Thoracic aorta (tissue), 2 donors: Measurements from ENCODE around the gene ABLIM2. TPM values are rescaled to one million over a fixed set of nuclear protein-coding genes. Genes with fewer than 3 reads are reported as not detected.
"Not testable (repeated sequence)": the region's sequence is repeated elsewhere in the genome, so short reads cannot be mapped to it uniquely, and the experiment has no call there.

Experiments used
- ATAC-seq: fragments of 150-250 bp; one replicate; pipeline ENCODE4 v1.8.0; 2017; ENCODE audit warnings: low read depth; ENCODE audit not compliant: insufficient number of reproducible peaks, low FRiP score
- DNase-seq: peaks from one replicate; pipeline ENCODE4 v3.0.0-alpha.2; 2020; ENCODE audit warnings: low spot score
- H3K27ac ChIP-seq, 2 donors: fragments of 200-600 bp; sonication (generic); 1 replicate in 1 of 2; 2 replicates in 1 of 2; pipeline ENCODE4 v1.5.1; 2016; ENCODE audit warnings: mild to moderate bottlenecking in 2 of 2, moderate library complexity in 2 of 2
- H3K27me3 ChIP-seq: fragments of 200-600 bp; sonication (generic); replicated peaks from 2 replicates; pipeline ENCODE4 v1.6.0; 2016; ENCODE audit warnings: mild to moderate bottlenecking; ENCODE audit not compliant: insufficient read depth
- H3K36me3 ChIP-seq: fragments of 200-600 bp; sonication (generic); one replicate; pipeline ENCODE4 v1.5.1; 2016
- H3K4me1 ChIP-seq, 2 donors: fragments of 200-600 bp; sonication (generic); 1 replicate in 1 of 2; 2 replicates in 1 of 2; pipeline versions ENCODE4 v1.5.1 to v1.6.0; 2016; ENCODE audit warnings: low read depth in 2 of 2, mild to moderate bottlenecking in 1 of 2; ENCODE audit not compliant: control insufficient read depth in 1 of 2
- H3K4me3 ChIP-seq: fragments of 200-600 bp; sonication (generic); 2 replicates; pipeline ENCODE4 v1.5.1; 2016; ENCODE audit warnings: mild to moderate bottlenecking
- H3K9me3 ChIP-seq: fragments of 200-600 bp; sonication (generic); 2 replicates; pipeline ENCODE4 v1.5.1; 2016
- CTCF ChIP-seq: fragments of 200-600 bp; sonication (generic); IDR thresholded peaks from one replicate; pipeline ENCODE4 v1.5.1; 2019; ENCODE audit warnings: antibody characterized with exemption
- total RNA-seq, 2 donors: library from RNA; depleted of rRNA; stranded (reverse); fragments of >200 nt; gene quantifications; one replicate each; pipeline versions ENCODE4 v1.1.0 to v1.2.3, GENCODE V29; 2016

The ABLIM2 gene
- total RNA-seq, 2 donors from 2014 or later = 25.6 to 28.6 TPM

GRCh38 chr4:7922466-7922865 is 236.1 kb downstream of the ABLIM2 start:
- no peaks in the 10 kb centered on the region for H3K36me3 ChIP-seq
- DNase-seq (no peak), ATAC-seq (no peak)
- H3K4me3 ChIP-seq = no peak overlapping the region
- H3K9me3 ChIP-seq = no peaks in the 10 kb centered on the region
- peaks cover 0 to 28% of the 10 kb centered on the region in 2 donors for H3K4me1 ChIP-seq
- no peak for TF ChIP-seq CTCF
- H3K27ac ChIP-seq = no peak overlapping the region
- H3K27me3 ChIP-seq = no peaks in the 10 kb centered on the region

- no peak for TF ChIP-seq CTCF
- DNase-seq (no peak), ATAC-seq (no peak)
- Histone ChIP-seq H3K27ac (no peak overlapping the region), H3K4me3 (no peak overlapping the region), H3K9me3 (no peaks in the 10 kb centered on the region), H3K27me3 (no peaks in the 10 kb centered on the region), H3K36me3 (no peaks in the 10 kb centered on the region), H3K4me1 (peaks cover 0 to 28% of the 10 kb centered on the region in 2 donors)
Observed at GRCh38 chr4:7918981-7919380, 239.6 kb downstream of the ABLIM2 start.

- H3K27ac ChIP-seq, ATAC-seq: not testable (repeated sequence)
Observed at GRCh38 chr4:7918187-7918586, 240.4 kb downstream of the ABLIM2 start.

GRCh38 chr4:7917669-7918068 is 240.9 kb downstream of the ABLIM2 start:
- Histone ChIP-seq H3K4me3 (no peak overlapping the region), H3K27me3 (no peaks in the 10 kb centered on the region), H3K27ac (no peak overlapping the region), H3K9me3 (no peaks in the 10 kb centered on the region), H3K36me3 (no peaks in the 10 kb centered on the region), H3K4me1 (peaks cover 0 to 23% of the 10 kb centered on the region in 2 donors)
- no peak for ATAC-seq
- TF ChIP-seq CTCF = no peak
- DNase-seq = no peak

More at GRCh38 chr4:7918187-7918586, 240.4 kb downstream of the ABLIM2 start:
- not testable (repeated sequence) for DNase-seq, H3K27me3 ChIP-seq, H3K9me3 ChIP-seq, H3K36me3 ChIP-seq, H3K4me3 ChIP-seq
- peaks cover 0 to 23% of the 10 kb centered on the region in 2 donors for H3K4me1 ChIP-seq

GRCh38 chr4:7915875-7916242 is 242.8 kb downstream of the ABLIM2 start:
- DNase-seq (no peak), ATAC-seq (no peak)
- Histone ChIP-seq H3K27ac (no peak overlapping the region), H3K27me3 (no peaks in the 10 kb centered on the region), H3K9me3 (no peaks in the 10 kb centered on the region), H3K4me3 (no peak overlapping the region), H3K36me3 (no peaks in the 10 kb centered on the region), H3K4me1 (peaks cover 7 to 36% of the 10 kb centered on the region in 2 donors)
- TF ChIP-seq CTCF = no peak

Other genes with a start within 250 kb of the ABLIM2 start
- 10 to 100 TPM; 32.1 to 40.1 TPM for gene AFAP1, start 219.0 kb downstream of the ABLIM2 start, total RNA-seq
- 10 to 100 TPM; 63.2 to 68.6 TPM for gene SH3TC1, start 40.5 kb upstream of the ABLIM2 start, total RNA-seq
- gene HTRA3, start 110.9 kb upstream of the ABLIM2 start, total RNA-seq = 10 to 100 TPM; 52.6 to 55.5 TPM